Measurements from ENCODE around the gene SDC3.

SDC3 gene

DNA sequence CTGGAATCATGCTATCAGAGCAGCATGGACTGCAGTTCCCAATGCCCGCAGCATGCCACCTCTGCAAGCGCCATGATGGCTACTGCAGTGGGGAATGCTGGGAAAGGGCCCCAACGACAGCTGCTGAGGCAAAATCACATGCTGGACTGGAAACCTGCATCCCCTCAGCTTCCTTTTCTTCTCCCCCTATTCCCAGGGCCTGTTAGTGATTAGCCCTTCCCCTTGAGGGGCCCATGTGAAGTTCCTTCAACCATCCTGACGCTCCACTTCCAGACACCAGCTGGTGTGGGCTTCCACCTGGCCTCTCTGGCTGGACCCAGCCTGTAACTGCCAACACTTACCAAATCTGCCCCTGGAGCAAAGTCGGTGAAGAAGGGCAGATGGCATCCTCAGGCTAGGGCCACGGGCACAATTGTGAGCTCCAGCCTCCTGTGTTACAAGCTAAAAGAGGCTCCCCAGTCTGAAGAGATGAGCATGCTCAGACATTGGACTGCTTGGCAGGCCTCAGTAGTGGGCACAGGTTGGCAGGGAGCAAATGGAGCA, 22.1 kb upstream of the SDC3 start:
- Histone ChIP-seq H3K9ac (ENCODE audit: low read length) (no peak overlapping the region), H3K9me3 (ENCODE audit: insufficient read depth, low read length) (no peaks in the 10 kb centered on the region), H3K4me1 (ENCODE audit: low read length) (no peaks in the 10 kb centered on the region), H3K36me3 (replicated peaks; ENCODE audit: low read depth, low read length) (peaks cover 15% of the 10 kb centered on the region), H3K27me3 (ENCODE audit: low read depth, low read length) (no peaks in the 10 kb centered on the region), H3K4me3 (ENCODE audit: low read length) (no peak overlapping the region), H3K79me2 (ENCODE audit: low read length) (no peaks in the 10 kb centered on the region), H3K27ac (ENCODE audit: low read length) (no peak overlapping the region), H4K20me1 (ENCODE audit: insufficient read depth, low read length) (0 out of 2 replicates have a peak, but pooled peaks cover 5% of the 10 kb centered on the region), H2AFZ (ENCODE audit: low read depth, low read length) (no peak overlapping the region), H3K4me2 (ENCODE audit: low read length) (no peak overlapping the region)
- TF ChIP-seq EZH2phosphoT487 (IDR thresholded peaks at IDR 0.05; ENCODE audit: low read depth), result no peak
- TF ChIP-seq, protein P1, sequence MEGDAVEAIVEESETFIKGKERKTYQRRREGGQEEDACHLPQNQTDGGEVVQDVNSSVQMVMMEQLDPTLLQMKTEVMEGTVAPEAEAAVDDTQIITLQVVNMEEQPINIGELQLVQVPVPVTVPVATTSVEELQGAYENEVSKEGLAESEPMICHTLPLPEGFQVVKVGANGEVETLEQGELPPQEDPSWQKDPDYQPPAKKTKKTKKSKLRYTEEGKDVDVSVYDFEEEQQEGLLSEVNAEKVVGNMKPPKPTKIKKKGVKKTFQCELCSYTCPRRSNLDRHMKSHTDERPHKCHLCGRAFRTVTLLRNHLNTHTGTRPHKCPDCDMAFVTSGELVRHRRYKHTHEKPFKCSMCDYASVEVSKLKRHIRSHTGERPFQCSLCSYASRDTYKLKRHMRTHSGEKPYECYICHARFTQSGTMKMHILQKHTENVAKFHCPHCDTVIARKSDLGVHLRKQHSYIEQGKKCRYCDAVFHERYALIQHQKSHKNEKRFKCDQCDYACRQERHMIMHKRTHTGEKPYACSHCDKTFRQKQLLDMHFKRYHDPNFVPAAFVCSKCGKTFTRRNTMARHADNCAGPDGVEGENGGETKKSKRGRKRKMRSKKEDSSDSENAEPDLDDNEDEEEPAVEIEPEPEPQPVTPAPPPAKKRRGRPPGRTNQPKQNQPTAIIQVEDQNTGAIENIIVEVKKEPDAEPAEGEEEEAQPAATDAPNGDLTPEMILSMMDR (IDR thresholded peaks at IDR 0.05; ENCODE audit: low read depth, low read length), result no peak

DNA sequence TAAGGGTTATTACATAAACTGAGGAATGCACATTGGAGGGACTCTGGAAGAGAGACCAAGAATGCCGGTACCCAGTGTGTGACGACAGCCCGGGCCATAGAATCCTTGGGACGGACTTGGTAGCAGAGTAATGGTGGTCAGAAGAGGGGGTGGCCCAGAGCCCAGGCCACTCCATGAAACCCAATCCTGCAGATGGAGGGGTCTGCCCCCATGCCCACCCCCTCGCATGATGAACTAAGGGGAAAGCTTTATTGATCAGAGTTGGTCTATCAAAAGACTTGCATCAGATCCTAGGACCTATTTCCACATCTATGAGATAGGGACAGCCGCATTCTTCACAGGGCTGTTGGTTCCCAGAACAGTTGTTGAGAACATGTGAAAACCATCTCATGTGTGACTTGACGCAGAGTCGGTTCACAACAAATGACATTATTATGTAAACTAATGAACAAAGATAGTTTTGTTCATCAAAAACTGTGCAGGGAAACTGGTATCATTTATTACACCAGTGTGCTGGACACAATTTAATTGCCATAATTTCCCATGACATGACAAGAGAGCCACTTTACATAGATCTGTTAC, 21.5 kb upstream of the SDC3 start:
- Histone ChIP-seq H3K4me2 (ENCODE audit: low read length) (no peak overlapping the region), H3K36me3 (replicated peaks; ENCODE audit: low read depth, low read length) (peaks cover 12% of the 10 kb centered on the region), H3K79me2 (ENCODE audit: low read length) (no peaks in the 10 kb centered on the region), H3K4me1 (ENCODE audit: low read length) (no peaks in the 10 kb centered on the region), H2AFZ (ENCODE audit: low read depth, low read length) (no peak overlapping the region), H3K9ac (ENCODE audit: low read length) (no peak overlapping the region), H3K27ac (ENCODE audit: low read length) (no peak overlapping the region), H3K27me3 (ENCODE audit: low read depth, low read length) (no peaks in the 10 kb centered on the region), H3K9me3 (ENCODE audit: insufficient read depth, low read length) (no peaks in the 10 kb centered on the region), H3K4me3 (ENCODE audit: low read length) (no peak overlapping the region), H4K20me1 (ENCODE audit: insufficient read depth, low read length) (0 out of 2 replicates have a peak, but pooled peaks cover 5% of the 10 kb centered on the region)
- TF ChIP-seq, protein P1 (IDR thresholded peaks at IDR 0.05; ENCODE audit: low read depth, low read length), result no peak
- no peak for TF ChIP-seq EZH2phosphoT487 (IDR thresholded peaks at IDR 0.05; ENCODE audit: low read depth)

DNA sequence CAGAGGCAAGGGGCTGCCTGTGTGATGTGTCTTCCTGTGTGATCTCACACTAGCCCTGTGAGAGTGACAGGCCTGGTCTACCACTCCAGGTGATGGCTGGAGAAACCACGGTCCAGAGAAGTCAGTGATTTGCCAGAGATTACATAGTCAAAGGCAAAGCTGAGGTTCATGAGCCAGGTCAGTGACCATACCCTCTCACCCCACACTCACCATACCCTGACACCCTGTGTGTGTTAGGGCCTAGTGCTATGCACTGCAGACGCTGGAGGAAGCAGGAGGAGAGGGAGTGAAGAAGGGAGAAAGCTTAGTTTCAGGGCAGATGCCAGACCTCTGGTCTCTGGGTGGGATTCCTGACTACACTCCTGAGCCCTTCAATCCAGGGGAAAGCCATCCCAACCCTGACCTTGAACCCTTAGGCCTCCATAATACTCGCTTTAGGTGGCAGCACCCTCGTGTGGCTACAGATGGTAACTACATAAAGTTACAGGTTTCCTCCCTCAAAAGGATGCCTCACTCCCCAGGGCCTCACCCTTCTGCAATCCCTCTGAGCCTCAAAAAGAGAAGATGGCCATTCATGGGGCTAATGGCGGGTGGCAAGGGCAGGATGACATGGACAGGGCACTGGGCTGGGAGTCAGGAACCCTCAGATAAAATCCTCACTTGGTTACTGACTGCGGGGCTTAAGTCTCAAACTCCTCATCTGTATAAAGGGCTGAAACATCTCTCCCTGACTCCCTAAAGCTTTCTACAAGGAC, 20.8 kb upstream of the SDC3 start:
- H2AFZ ChIP-seq (ENCODE audit: low read depth, low read length), result no peak overlapping the region
- TF ChIP-seq EZH2phosphoT487 (IDR thresholded peaks at IDR 0.05; ENCODE audit: low read depth), result no peak
- TF ChIP-seq, protein P1 (IDR thresholded peaks at IDR 0.05; ENCODE audit: low read depth, low read length), result peak; percentile 65
- no peak overlapping the region for H3K9ac ChIP-seq (ENCODE audit: low read length)
- no peaks in the 10 kb centered on the region for H3K9me3 ChIP-seq (ENCODE audit: insufficient read depth, low read length)
- H4K20me1 ChIP-seq (ENCODE audit: insufficient read depth, low read length), result 0 out of 2 replicates have a peak, but pooled peaks cover 5% of the 10 kb centered on the region
- H3K27ac ChIP-seq (ENCODE audit: low read length), result no peak overlapping the region
- no peak overlapping the region for H3K4me3 ChIP-seq (ENCODE audit: low read length)
- no peaks in the 10 kb centered on the region for H3K27me3 ChIP-seq (ENCODE audit: low read depth, low read length)
- H3K4me1 ChIP-seq (ENCODE audit: low read length), result no peaks in the 10 kb centered on the region
- peaks cover 5% of the 10 kb centered on the region for H3K36me3 ChIP-seq (replicated peaks; ENCODE audit: low read depth, low read length)
- no peaks in the 10 kb centered on the region for H3K79me2 ChIP-seq (ENCODE audit: low read length)
- no peak overlapping the region for H3K4me2 ChIP-seq (ENCODE audit: low read length)

DNA sequence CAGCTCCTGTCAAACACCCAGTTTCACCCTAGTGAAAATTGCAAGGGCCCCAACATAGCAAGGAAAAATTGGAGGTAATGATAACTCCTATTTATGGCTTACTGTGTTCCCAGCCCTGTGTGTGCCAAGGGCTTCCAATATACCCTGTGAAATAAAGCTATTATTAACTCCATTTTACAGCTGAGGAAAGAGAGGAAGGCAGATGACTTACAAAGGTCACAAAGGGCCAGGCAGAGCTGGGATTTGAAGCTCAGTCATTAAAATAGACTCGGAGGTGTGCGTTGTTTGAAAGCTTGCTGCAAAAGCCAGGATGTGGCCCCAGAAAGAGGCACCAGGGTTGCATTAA, 20.2 kb upstream of the SDC3 start:
- Histone ChIP-seq H3K4me3 (ENCODE audit: low read length) (no peak overlapping the region), H2AFZ (ENCODE audit: low read depth, low read length) (no peak overlapping the region), H3K4me2 (ENCODE audit: low read length) (no peak overlapping the region), H3K9ac (ENCODE audit: low read length) (no peak overlapping the region), H3K9me3 (ENCODE audit: insufficient read depth, low read length) (no peaks in the 10 kb centered on the region), H3K27me3 (ENCODE audit: low read depth, low read length) (no peaks in the 10 kb centered on the region), H3K79me2 (ENCODE audit: low read length) (no peaks in the 10 kb centered on the region), H4K20me1 (ENCODE audit: insufficient read depth, low read length) (0 out of 2 replicates have a peak, but pooled peaks cover 5% of the 10 kb centered on the region), H3K4me1 (ENCODE audit: low read length) (no peaks in the 10 kb centered on the region), H3K36me3 (replicated peaks; ENCODE audit: low read depth, low read length) (no peaks in the 10 kb centered on the region), H3K27ac (ENCODE audit: low read length) (no peak overlapping the region)
- TF ChIP-seq EZH2phosphoT487 (IDR thresholded peaks at IDR 0.05; ENCODE audit: low read depth), result no peak
- TF ChIP-seq, protein P1 (IDR thresholded peaks at IDR 0.05; ENCODE audit: low read depth, low read length), result no peak

Data from OCI-LY3 (cell line).